ENCODE results near the gene GFER. TPM values are rescaled to one million over a fixed set of nuclear protein-coding genes. Genes with fewer than 3 reads are reported as not detected.

The GFER gene
- polyA plus RNA-seq, 1 experiment = 15.8 TPM

DNA sequence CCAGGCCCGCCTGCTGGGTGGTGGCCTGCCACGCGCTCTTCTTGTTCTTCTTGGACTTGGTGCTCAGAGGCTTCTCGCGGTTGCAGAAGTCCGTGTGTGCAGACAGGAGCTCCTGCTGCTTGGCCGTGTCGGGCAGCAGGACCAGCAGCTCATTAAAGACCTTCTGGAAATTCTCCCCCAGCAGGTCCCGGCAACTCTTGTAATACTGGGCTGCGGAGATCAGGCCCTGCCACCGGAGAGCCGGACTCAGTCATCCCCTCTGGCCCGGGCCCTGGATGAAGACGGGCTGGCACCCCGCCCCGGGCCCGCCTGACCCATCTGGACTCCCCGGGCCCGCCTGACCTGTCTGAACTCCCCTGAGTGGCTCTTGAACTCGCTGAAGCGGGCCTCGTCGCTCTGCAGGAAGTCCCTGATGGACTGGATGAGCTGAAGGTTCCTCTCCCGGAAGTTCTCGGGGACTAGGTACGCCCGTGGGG lies 14.4 kb downstream of the GFER start:
- POLR2A ChIA-PET = no interaction called here
- DNase-seq (ENCODE audit: low read depth, low spot score) = no peak
- H3K27ac ChIP-seq (ENCODE audit: low read depth, low read length) = no peak overlapping the region
- H3K4me3 ChIP-seq (ENCODE audit: low read depth, low read length) = no peak overlapping the region
- H3K27me3 ChIP-seq (ENCODE audit: control insufficient read depth, insufficient read depth, low read length) = no peaks in the 10 kb centered on the region
- H3K9me3 ChIP-seq (ENCODE audit: control insufficient read depth, insufficient read depth, low read length) = no peaks in the 10 kb centered on the region; the same call in 1 of the 2 replicates
- TF ChIP-seq, protein P1, sequence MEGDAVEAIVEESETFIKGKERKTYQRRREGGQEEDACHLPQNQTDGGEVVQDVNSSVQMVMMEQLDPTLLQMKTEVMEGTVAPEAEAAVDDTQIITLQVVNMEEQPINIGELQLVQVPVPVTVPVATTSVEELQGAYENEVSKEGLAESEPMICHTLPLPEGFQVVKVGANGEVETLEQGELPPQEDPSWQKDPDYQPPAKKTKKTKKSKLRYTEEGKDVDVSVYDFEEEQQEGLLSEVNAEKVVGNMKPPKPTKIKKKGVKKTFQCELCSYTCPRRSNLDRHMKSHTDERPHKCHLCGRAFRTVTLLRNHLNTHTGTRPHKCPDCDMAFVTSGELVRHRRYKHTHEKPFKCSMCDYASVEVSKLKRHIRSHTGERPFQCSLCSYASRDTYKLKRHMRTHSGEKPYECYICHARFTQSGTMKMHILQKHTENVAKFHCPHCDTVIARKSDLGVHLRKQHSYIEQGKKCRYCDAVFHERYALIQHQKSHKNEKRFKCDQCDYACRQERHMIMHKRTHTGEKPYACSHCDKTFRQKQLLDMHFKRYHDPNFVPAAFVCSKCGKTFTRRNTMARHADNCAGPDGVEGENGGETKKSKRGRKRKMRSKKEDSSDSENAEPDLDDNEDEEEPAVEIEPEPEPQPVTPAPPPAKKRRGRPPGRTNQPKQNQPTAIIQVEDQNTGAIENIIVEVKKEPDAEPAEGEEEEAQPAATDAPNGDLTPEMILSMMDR (IDR thresholded peaks at IDR 0.05; ENCODE audit: low read depth, low read length) = no peak
- CTCF ChIA-PET = interaction anchor here (1.0 kb wide), 1 partner anchor 142 kb away, joined by 4 read pairs; no protein-coding TSS in a partner anchor

DNA sequence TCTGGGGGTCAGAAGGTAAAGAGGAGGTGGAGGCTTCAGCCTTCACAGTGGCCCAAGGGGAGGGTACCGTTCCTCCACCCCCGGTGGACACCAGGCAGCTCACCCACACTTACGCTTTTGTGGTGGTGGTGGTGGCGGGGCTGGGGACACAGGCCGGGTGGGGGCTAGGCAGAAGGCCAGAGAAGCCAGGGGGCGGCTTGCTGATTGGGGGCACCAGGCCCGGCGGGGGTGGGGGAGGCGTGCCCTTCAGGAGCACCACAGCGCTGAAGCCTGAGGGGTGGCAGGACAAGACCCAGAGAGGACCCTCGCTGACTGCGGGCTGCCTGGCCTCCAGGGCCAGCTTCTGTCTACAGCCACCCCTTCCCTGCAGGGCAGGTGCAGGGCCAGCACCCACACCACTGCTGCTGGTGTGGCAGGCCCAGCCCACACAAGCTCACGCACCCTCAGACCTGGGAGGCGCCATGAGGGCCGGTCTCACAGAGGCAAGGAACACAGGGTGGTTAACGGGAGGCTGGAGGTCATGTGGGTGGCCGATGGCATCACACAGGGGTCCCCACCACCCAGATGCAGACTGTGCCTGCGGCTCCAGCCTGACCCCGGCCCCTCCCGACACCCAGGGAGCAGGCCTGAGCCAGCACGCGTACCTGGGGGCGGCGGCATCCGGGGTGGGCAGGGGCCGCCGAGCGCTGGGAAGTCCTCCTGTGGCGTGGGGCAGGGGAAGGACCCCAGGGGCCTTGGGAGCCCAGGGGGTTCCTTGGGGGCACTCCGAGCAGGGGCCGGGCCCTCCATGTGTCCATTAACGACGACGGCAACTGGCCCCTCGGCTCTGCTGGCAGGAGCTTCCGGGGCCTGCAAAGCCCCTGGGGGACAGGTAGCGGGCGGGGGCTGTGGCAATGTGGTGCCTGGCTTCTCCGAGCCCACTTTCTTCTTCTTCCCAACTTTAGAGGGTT lies 15.1 kb downstream of the GFER start:
- CTCF ChIA-PET = interaction anchor here (0.7 to 1.0 kb wide), 2 partner anchors 141 kb away, joined by 4 read pairs; no protein-coding TSS in a partner anchor
- POLR2A ChIA-PET = no interaction called here
- TF ChIP-seq, protein P1 (IDR thresholded peaks at IDR 0.05; ENCODE audit: low read depth, low read length) = no peak
- H3K4me3 ChIP-seq (ENCODE audit: low read depth, low read length) = no peak overlapping the region
- H3K27me3 ChIP-seq (ENCODE audit: control insufficient read depth, insufficient read depth, low read length) = no peaks in the 10 kb centered on the region
- no peak overlapping the region for H3K27ac ChIP-seq (ENCODE audit: low read depth, low read length)
- H3K9me3 ChIP-seq (ENCODE audit: control insufficient read depth, insufficient read depth, low read length) = no peaks in the 10 kb centered on the region; the same call in 1 of the 2 replicates
- no peak for DNase-seq (ENCODE audit: low read depth, low spot score)

DNA sequence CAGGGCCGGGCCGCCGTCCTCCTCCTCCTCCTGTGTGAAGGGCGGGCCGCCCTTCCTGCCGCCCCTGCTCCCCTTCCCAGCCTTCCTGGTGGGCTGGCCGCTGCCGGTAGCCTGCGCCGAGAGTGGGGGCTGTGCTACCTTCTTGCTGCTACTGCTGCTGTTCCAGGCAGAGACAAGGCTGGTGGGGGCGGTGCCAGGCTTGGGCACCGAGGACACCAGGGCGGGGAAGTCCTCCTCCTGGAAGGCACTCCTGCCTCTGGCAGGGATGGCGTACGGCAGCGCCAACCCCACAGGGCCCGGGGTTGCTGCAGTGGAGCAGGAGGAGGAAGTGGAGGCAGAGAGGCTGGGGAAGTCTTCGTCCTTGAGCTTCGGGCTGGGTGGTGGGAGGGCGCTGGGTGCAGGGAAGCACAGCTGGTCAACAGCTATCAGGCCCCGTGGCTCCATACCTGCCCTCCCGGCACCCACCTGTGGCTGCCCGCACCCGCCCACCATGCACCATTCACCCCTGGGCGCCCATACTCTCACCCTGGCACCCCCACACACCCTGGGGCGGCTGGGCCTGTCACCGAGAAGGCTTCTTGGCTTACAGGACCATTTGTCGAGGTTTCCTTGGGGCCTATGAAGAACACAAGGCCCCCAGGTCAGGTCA lies 16.0 kb downstream of the GFER start:
- TF ChIP-seq, protein P1 (IDR thresholded peaks at IDR 0.05; ENCODE audit: low read depth, low read length) = no peak
- no peaks in the 10 kb centered on the region for H3K27me3 ChIP-seq (ENCODE audit: control insufficient read depth, insufficient read depth, low read length)
- CTCF ChIA-PET = interaction anchor here (0.7 kb wide), 1 partner anchor 141 kb away, joined by 4 read pairs; no protein-coding TSS in a partner anchor
- no peaks in the 10 kb centered on the region; the same call in 1 of the 2 replicates for H3K9me3 ChIP-seq (ENCODE audit: control insufficient read depth, insufficient read depth, low read length)
- DNase-seq (ENCODE audit: low read depth, low spot score) = no peak
- H3K4me3 ChIP-seq (ENCODE audit: low read depth, low read length) = no peak overlapping the region
- POLR2A ChIA-PET = no interaction called here
- H3K27ac ChIP-seq (ENCODE audit: low read depth, low read length) = no peak overlapping the region

DNA sequence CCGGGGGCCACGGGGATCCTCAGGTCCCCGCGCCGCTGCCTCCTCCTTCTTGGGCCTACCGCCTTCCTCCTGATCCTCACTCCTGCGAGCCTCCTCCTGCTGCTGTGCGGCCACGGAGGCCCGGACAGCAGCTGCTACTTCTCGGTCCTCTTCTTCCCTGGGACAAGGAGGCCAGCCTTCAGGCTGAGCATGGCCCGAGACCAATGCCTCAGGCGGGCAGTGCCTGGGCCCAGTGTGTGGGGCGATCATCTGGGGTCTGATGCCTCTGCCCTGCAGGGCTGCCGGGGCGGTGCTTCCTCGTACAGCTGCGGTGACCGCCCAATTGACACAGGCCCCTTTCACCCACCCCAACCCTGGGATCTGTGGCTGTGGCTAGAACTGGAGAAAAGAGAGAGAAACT lies 17.0 kb downstream of the GFER start:
- ChIA-PET CTCF (interaction anchor here (5.0 kb wide), 1 partner anchor 139 kb away, joined by 79 read pairs; no protein-coding TSS in a partner anchor), POLR2A (interaction anchor here (0.6 kb wide), 1 partner anchor 36 kb away, joined by 3 read pairs; the partner anchor contains the start of gene RPS2)
- TF ChIP-seq, protein P1 (IDR thresholded peaks at IDR 0.05; ENCODE audit: low read depth, low read length) = no peak
- no peaks in the 10 kb centered on the region for H3K27me3 ChIP-seq (ENCODE audit: control insufficient read depth, insufficient read depth, low read length)
- H3K4me3 ChIP-seq (ENCODE audit: low read depth, low read length) = no peak overlapping the region
- no peak overlapping the region for H3K27ac ChIP-seq (ENCODE audit: low read depth, low read length)
- no peaks in the 10 kb centered on the region; the same call in 1 of the 2 replicates for H3K9me3 ChIP-seq (ENCODE audit: control insufficient read depth, insufficient read depth, low read length)
- no peak for DNase-seq (ENCODE audit: low read depth, low spot score)

Measured in AG04450 (cell line).